HG03457 (cell line): ENCODE results near the gene BCAS3.

Source experiments
- ATAC-seq: cut with Tn5 transposase; IDR thresholded peaks from one replicate; pipeline ENCODE4 v1.9.1; 2021; ENCODE audit warnings: moderate number of reproducible peaks; ENCODE audit not compliant: unreplicated experiment

The BCAS3 gene

GRCh38 chr17:61047515-61047914 is 369.9 kb downstream of the BCAS3 start:
- ATAC-seq = no peak

- no peak for ATAC-seq
Measured at GRCh38 chr17:61048376-61049106, 370.9 kb downstream of the BCAS3 start.

GRCh38 chr17:61053469-61053868 is 375.8 kb downstream of the BCAS3 start:
- no peak for ATAC-seq

- no peak for ATAC-seq
Measured at GRCh38 chr17:61054436-61054835, 376.8 kb downstream of the BCAS3 start.

- ATAC-seq = no peak
Measured at GRCh38 chr17:61057257-61057656, 379.6 kb downstream of the BCAS3 start.

- ATAC-seq = no peak
Measured at GRCh38 chr17:61058066-61058465, 380.4 kb downstream of the BCAS3 start.

- ATAC-seq = no peak
Measured at GRCh38 chr17:61063528-61063927, 385.9 kb downstream of the BCAS3 start.

- peak; percentile 69 for ATAC-seq
Measured at GRCh38 chr17:61064087-61064951, 386.7 kb downstream of the BCAS3 start.

- ATAC-seq = no peak
Measured at GRCh38 chr17:61065263-61065773, 387.7 kb downstream of the BCAS3 start.

- ATAC-seq = no peak
Measured at GRCh38 chr17:61066062-61066461, 388.4 kb downstream of the BCAS3 start.

- no peak for ATAC-seq
Measured at GRCh38 chr17:61070649-61071048, 393.0 kb downstream of the BCAS3 start.

- ATAC-seq = no peak
Measured at GRCh38 chr17:61072648-61073047, 395.0 kb downstream of the BCAS3 start.

- no peak for ATAC-seq
Measured at GRCh38 chr17:61073131-61073530, 395.5 kb downstream of the BCAS3 start.

- no peak for ATAC-seq
Measured at GRCh38 chr17:61073799-61074513, 396.3 kb downstream of the BCAS3 start.

GRCh38 chr17:61075988-61076387 is 398.3 kb downstream of the BCAS3 start:
- ATAC-seq = no peak

GRCh38 chr17:61076621-61077031 is 399.0 kb downstream of the BCAS3 start:
- no peak for ATAC-seq

- ATAC-seq = no peak
Measured at GRCh38 chr17:61081959-61082358, 404.3 kb downstream of the BCAS3 start.

- ATAC-seq = no peak
Measured at GRCh38 chr17:61084260-61084659, 406.6 kb downstream of the BCAS3 start.

GRCh38 chr17:61087024-61087423 is 409.4 kb downstream of the BCAS3 start:
- ATAC-seq = no peak

- no peak for ATAC-seq
Measured at GRCh38 chr17:61088556-61088955, 410.9 kb downstream of the BCAS3 start.

- ATAC-seq = no peak
Measured at GRCh38 chr17:61091096-61091495, 413.4 kb downstream of the BCAS3 start.
